PFSK-1 (cell line): Measurements from ENCODE around the gene FAM228B.

Experiments used
- FOXP2 ChIP-seq: optimal IDR thresholded peaks from 2 replicates; pipeline ENCODE3; 2011; ENCODE audit warnings: borderline replicate concordance, control low read depth, inconsistent platforms; ENCODE audit not compliant: insufficient read depth; ENCODE audit errors: extremely low read length, extremely low read depth
- POLR2AphosphoS5 ChIP-seq: IDR thresholded peaks from 2 replicates; pipeline ENCODE4 v1.6.1; 2012; ENCODE audit warnings: low read depth, mild to moderate bottlenecking, control low read depth, low read length, moderate library complexity

- no peak for TF ChIP-seq POLR2AphosphoS5
- no peak for TF ChIP-seq FOXP2
These were observed 66.3 kb downstream of the FAM228B start for GRCh38 chr2:24189551-24189950.
